Measurements from ENCODE around the gene CDK9. TPM values are rescaled to one million over a fixed set of nuclear protein-coding genes. Genes with fewer than 3 reads are reported as not detected.

CDK9 gene
- polyA plus RNA-seq, 4 donors = 34.0 to 47.2 (median 34.6) TPM

GRCh38 chr9:127808347-127809001, 22.6 kb downstream of the CDK9 start:
- H3K27me3 ChIP-seq (ENCODE audit: control insufficient read depth in 3 of 3, insufficient read depth in 3 of 3, low read length in 3 of 3) = no peaks in the 10 kb centered on the region
- no peak for DNase-seq
- no peaks in the 10 kb centered on the region for H3K9me3 ChIP-seq (ENCODE audit: control insufficient read depth in 2 of 2, insufficient read depth in 1 of 2, low read depth in 1 of 2, low read length in 1 of 2)
- no peak overlapping the region for H3K4me3 ChIP-seq (ENCODE audit: low read depth in 1 of 3, low read length in 3 of 3)
- no peak for FAIRE-seq
- peaks cover 7 to 22% (median 8%) of the 10 kb centered on the region in 3 donors for H3K4me1 ChIP-seq (ENCODE audit: control insufficient read depth in 3 of 3, insufficient read depth in 2 of 3, low read depth in 1 of 3, low read length in 2 of 3)
- no peak overlapping the region for H3K27ac ChIP-seq (ENCODE audit: low read depth in 1 of 3, low read length in 2 of 3)
- 91 to 97% (median 96%) methylated on average over 15 to 17 of the region's 17 CpGs for WGBS, 3 donors
- H3K36me3 ChIP-seq (ENCODE audit: control insufficient read depth in 3 of 3, insufficient read depth in 2 of 3, low read depth in 1 of 3, low read length in 3 of 3) = peaks cover 5 to 77% (median 7%) of the 10 kb centered on the region in 3 donors

DNA sequence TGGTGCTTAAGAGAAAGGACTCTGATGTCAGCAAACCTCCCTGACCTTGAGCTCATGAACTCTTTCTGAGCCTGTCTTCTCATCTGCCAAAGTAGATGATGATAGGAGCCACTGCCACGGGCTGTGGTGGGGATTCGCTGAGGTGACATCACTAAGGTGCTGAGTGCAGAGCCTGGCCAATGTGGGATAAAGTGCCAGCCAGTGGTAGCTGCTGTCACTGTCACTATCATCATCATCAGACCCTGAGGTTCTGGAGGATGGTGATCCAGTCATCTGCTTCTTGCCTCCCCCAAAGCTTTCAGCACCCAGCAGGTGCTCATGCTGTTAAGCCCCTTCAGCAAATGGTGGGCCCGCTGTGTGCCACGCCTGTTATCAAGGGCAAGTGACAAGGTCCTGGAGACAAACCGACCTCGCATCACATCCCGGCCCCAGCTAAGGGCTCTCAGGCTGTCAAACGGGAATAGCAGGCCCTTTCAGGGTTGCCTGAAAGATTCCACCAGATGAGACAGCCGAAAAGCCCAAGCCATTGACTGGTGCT, 23.2 kb downstream of the CDK9 start:
- Histone ChIP-seq H3K4me3 (ENCODE audit: low read depth in 1 of 3, low read length in 3 of 3) (peak overlapping the region in 1 of 3 donors; percentile 2), H3K27ac (ENCODE audit: low read depth in 1 of 3, low read length in 2 of 3) (no peak overlapping the region), H3K27me3 (ENCODE audit: control insufficient read depth in 3 of 3, insufficient read depth in 3 of 3, low read length in 3 of 3) (no peaks in the 10 kb centered on the region), H3K4me1 (ENCODE audit: control insufficient read depth in 3 of 3, insufficient read depth in 2 of 3, low read depth in 1 of 3, low read length in 2 of 3) (peaks cover 2 to 16% (median 3%) of the 10 kb centered on the region in 3 donors), H3K9me3 (ENCODE audit: control insufficient read depth in 2 of 2, insufficient read depth in 1 of 2, low read depth in 1 of 2, low read length in 1 of 2) (no peaks in the 10 kb centered on the region), H3K36me3 (ENCODE audit: control insufficient read depth in 3 of 3, insufficient read depth in 2 of 3, low read depth in 1 of 3, low read length in 3 of 3) (peaks cover 9 to 82% (median 12%) of the 10 kb centered on the region in 3 donors)
- whole genome bisulfite sequencing, 3 donors = 50 to 78% (median 52%) methylated on average over 9 of the region's 9 CpGs
- no peak for DNase-seq
- FAIRE-seq = no peak

GRCh38 chr9:127809540-127810377, 23.9 kb downstream of the CDK9 start:
- FAIRE-seq = no peak
- H3K9me3 ChIP-seq (ENCODE audit: control insufficient read depth in 2 of 2, insufficient read depth in 1 of 2, low read depth in 1 of 2, low read length in 1 of 2) = no peaks in the 10 kb centered on the region
- H3K4me1 ChIP-seq (ENCODE audit: control insufficient read depth in 3 of 3, insufficient read depth in 2 of 3, low read depth in 1 of 3, low read length in 2 of 3) = peaks cover 0 to 12% (median 0%) of the 10 kb centered on the region in 3 donors
- peak; percentile 73 to 82 for DNase-seq
- peak overlapping the region; percentile 50 to 79 (median 67) for H3K27ac ChIP-seq (ENCODE audit: low read depth in 1 of 3, low read length in 2 of 3)
- peak overlapping the region in 2 of 3 donors; percentile 2 to 11 for H3K4me3 ChIP-seq (ENCODE audit: low read depth in 1 of 3, low read length in 3 of 3)
- peaks cover 6 to 81% (median 12%) of the 10 kb centered on the region in 3 donors for H3K36me3 ChIP-seq (ENCODE audit: control insufficient read depth in 3 of 3, insufficient read depth in 2 of 3, low read depth in 1 of 3, low read length in 3 of 3)
- no peaks in the 10 kb centered on the region for H3K27me3 ChIP-seq (ENCODE audit: control insufficient read depth in 3 of 3, insufficient read depth in 3 of 3, low read length in 3 of 3)
- 27 to 52% (median 36%) methylated on average over 21 to 57 of the region's 57 CpGs for WGBS, 3 donors

DNA sequence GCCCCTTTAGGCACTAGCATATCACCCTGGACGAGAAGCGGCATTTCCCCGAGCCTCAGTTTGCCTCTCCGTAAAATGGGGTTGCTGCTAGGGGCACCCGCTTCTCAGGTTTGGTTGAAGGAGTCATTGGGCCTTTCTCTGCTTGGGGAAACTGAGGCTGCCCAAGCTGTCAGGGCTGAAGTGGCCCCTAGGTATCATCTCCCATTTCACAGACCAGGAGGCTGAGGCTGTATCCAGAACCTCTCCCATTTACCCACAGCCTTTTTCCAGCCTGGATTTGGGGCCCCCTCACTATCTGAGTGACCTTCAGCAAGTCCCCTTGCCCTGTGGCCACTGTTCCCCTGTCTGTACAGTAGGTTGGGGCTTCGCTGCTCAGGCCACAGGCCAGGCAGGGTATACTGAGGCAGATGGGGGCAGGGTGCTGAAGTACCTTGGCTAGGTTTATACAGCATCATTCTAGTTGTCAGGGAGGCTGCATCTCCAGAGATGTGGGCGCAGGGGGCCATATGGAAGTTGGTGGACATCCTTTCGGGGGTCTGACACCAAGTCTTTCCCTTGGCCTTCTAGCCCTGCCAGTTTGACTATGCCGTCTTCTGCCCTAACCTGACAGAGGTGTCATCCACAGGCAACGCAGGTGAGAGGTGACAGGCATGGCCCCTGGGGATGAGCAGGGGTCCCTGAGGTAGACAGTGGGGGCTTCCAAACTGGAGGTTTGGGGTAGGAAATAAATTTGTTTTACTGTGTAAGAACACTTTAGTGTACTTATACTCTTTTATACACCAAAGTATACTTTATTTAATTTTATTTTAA, 24.7 kb downstream of the CDK9 start:
- H3K27ac ChIP-seq (ENCODE audit: low read depth in 1 of 3, low read length in 2 of 3) = peak overlapping the region; percentile 50 to 79 (median 67)
- no peaks in the 10 kb centered on the region for H3K9me3 ChIP-seq (ENCODE audit: control insufficient read depth in 2 of 2, insufficient read depth in 1 of 2, low read depth in 1 of 2, low read length in 1 of 2)
- no peak for FAIRE-seq
- H3K36me3 ChIP-seq (ENCODE audit: control insufficient read depth in 3 of 3, insufficient read depth in 2 of 3, low read depth in 1 of 3, low read length in 3 of 3) = peaks cover 6 to 88% (median 12%) of the 10 kb centered on the region in 3 donors
- H3K4me1 ChIP-seq (ENCODE audit: control insufficient read depth in 3 of 3, insufficient read depth in 2 of 3, low read depth in 1 of 3, low read length in 2 of 3) = peaks cover 0 to 12% (median 0%) of the 10 kb centered on the region in 3 donors
- no peaks in the 10 kb centered on the region for H3K27me3 ChIP-seq (ENCODE audit: control insufficient read depth in 3 of 3, insufficient read depth in 3 of 3, low read length in 3 of 3)
- DNase-seq = no peak
- H3K4me3 ChIP-seq (ENCODE audit: low read depth in 1 of 3, low read length in 3 of 3) = no peak overlapping the region
- 86 to 94% (median 93%) methylated on average over 10 of the region's 10 CpGs for WGBS, 3 donors

GRCh38 chr9:127812011-127812410, 26.2 kb downstream of the CDK9 start:
- Histone ChIP-seq H3K9me3 (ENCODE audit: control insufficient read depth in 2 of 2, insufficient read depth in 1 of 2, low read depth in 1 of 2, low read length in 1 of 2) (no peaks in the 10 kb centered on the region), H3K4me3 (ENCODE audit: low read depth in 1 of 3, low read length in 3 of 3) (no peak overlapping the region), H3K27ac (ENCODE audit: low read depth in 1 of 3, low read length in 2 of 3) (no peak overlapping the region), H3K27me3 (ENCODE audit: control insufficient read depth in 3 of 3, insufficient read depth in 3 of 3, low read length in 3 of 3) (no peaks in the 10 kb centered on the region), H3K36me3 (ENCODE audit: control insufficient read depth in 3 of 3, insufficient read depth in 2 of 3, low read depth in 1 of 3, low read length in 3 of 3) (peaks cover 6 to 88% (median 12%) of the 10 kb centered on the region in 3 donors), H3K4me1 (ENCODE audit: control insufficient read depth in 3 of 3, insufficient read depth in 2 of 3, low read depth in 1 of 3, low read length in 2 of 3) (peaks cover 0 to 12% (median 0%) of the 10 kb centered on the region in 3 donors)
- 87 to 89% (median 88%) methylated on average over 6 of the region's 6 CpGs for WGBS, 3 donors
- DNase-seq = no peak
- FAIRE-seq = no peak

DNA sequence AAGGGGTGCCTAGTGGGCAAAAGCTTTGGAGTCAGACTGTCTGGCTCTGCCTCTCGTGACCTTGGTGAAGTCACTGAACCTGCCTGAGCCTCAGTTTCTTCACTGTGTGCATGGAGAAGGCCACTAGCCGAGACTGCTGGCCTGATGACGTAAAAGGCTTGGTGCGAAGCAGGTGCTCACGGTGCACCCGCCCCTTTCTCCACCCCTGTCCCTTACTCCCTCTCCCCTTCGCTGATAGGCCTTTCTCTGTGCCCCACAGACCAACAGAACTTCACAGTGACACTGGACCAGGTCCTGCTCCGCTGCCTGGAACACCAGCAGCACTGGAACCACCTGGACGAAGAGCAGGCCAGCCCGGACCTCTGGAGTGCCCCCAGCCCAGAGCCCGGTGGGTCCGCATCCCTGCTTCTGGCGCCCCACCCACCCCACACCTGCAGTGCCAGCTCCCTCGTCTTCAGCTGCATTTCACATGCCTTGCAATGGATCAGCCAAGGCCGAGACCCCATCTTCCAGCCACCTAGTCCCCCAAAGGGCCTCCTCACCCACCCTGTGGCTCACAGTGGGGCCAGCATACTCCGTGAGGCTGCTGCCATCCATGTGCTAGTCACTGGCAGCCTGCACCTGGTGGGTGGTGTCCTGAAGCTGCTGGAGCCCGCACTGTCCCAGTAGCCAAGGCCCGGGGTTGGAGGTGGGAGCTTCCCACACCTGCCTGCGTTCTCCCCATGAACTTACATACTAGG, 27.3 kb downstream of the CDK9 start:
- H3K4me3 ChIP-seq (ENCODE audit: low read depth in 1 of 3, low read length in 3 of 3) = no peak overlapping the region
- no peak for FAIRE-seq
- H3K27ac ChIP-seq (ENCODE audit: low read depth in 1 of 3, low read length in 2 of 3) = no peak overlapping the region
- 88 to 91% (median 89%) methylated on average over 19 of the region's 19 CpGs for WGBS, 3 donors
- DNase-seq = no peak
- peaks cover 6 to 88% (median 10%) of the 10 kb centered on the region in 3 donors for H3K36me3 ChIP-seq (ENCODE audit: control insufficient read depth in 3 of 3, insufficient read depth in 2 of 3, low read depth in 1 of 3, low read length in 3 of 3)
- no peaks in the 10 kb centered on the region for H3K27me3 ChIP-seq (ENCODE audit: control insufficient read depth in 3 of 3, insufficient read depth in 3 of 3, low read length in 3 of 3)
- peaks cover 0 to 12% (median 0%) of the 10 kb centered on the region in 3 donors for H3K4me1 ChIP-seq (ENCODE audit: control insufficient read depth in 3 of 3, insufficient read depth in 2 of 3, low read depth in 1 of 3, low read length in 2 of 3)
- no peaks in the 10 kb centered on the region for H3K9me3 ChIP-seq (ENCODE audit: control insufficient read depth in 2 of 2, insufficient read depth in 1 of 2, low read depth in 1 of 2, low read length in 1 of 2)

- Histone ChIP-seq H3K36me3 (ENCODE audit: control insufficient read depth in 3 of 3, insufficient read depth in 2 of 3, low read depth in 1 of 3, low read length in 3 of 3) (peaks cover 6 to 87% (median 10%) of the 10 kb centered on the region in 3 donors), H3K27me3 (ENCODE audit: control insufficient read depth in 3 of 3, insufficient read depth in 3 of 3, low read length in 3 of 3) (no peaks in the 10 kb centered on the region), H3K4me3 (ENCODE audit: low read depth in 1 of 3, low read length in 3 of 3) (no peak overlapping the region), H3K4me1 (ENCODE audit: control insufficient read depth in 3 of 3, insufficient read depth in 2 of 3, low read depth in 1 of 3, low read length in 2 of 3) (peaks cover 0 to 12% (median 0%) of the 10 kb centered on the region in 3 donors), H3K9me3 (ENCODE audit: control insufficient read depth in 2 of 2, insufficient read depth in 1 of 2, low read depth in 1 of 2, low read length in 1 of 2) (no peaks in the 10 kb centered on the region), H3K27ac (ENCODE audit: low read depth in 1 of 3, low read length in 2 of 3) (no peak overlapping the region)
- DNase-seq (no peak), FAIRE-seq (no peak)
- WGBS, 3 donors = 73 to 77% (median 74%) methylated on average over 8 to 9 of the region's 9 CpGs
Observed at GRCh38 chr9:127813686-127814226, 27.9 kb downstream of the CDK9 start.

Measured in small intestine (tissue), 7 donors.